Measurements from ENCODE around the gene COG2. TPM values are rescaled to one million over a fixed set of nuclear protein-coding genes. Genes with fewer than 3 reads are reported as not detected.

Gene COG2
- total and polyA plus RNA-seq, 2 of the 13 experiments (the other 11 are each of a cell fraction or from before 2014, with no cell fraction given), result 16.8 to 36.3 TPM

DNA sequence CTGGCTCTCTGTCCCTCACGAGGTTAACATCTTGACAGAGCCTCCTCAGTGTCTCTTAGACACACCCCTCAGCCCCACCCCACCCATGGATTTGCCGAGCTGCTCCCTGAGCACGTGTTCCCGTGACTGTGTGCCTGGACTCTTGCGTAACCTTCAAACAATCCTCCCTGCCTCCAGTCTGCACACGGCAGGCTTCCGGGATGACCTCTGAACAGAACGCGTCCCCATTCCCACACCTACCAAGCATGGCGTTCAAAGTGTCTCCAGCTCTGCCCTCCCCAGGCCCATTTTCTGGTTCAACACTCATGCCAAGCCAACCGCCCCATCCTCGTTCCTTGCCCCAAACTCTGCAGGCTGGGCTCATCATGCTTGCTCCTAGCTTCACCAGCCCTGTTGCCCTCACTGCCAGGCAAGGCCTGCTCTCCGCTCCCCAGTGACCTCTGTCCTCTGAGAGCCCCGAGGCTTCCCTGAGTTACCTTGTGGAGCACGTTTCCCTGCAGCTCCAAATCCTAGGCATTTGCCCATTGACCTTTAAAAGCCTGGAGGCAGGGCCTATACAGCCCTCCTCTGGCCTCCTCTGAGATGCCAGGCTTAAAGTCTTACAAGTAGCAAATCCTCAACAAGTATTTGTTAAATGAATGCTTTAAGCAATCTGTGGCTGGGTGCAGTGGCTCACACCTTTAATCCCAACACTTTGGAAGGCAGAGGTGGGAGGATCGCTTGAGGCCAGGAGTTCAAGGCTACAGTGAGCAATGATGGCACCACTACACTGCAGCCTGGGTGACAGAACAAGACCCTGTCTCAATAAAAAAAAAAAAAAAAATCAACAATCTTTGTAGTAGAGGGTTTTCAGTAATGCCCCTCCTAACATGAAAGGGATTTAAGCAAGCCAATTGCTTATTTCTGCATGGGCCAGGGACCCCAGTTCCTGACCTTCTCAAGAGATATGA is 66.6 kb downstream of the COG2 start (continued):
- TF ChIP-seq KLF9 (CRISPR knock-in tag; IDR thresholded peaks at IDR 0.05; ENCODE audit: low read depth) (peak; percentile 96), CEBPB (IDR thresholded peaks at IDR 0.05; ENCODE audit: borderline replicate concordance, low read depth, low read length) (peak; percentile 99), MNT (IDR thresholded peaks at IDR 0.05) (peak; percentile 93), DNMT3B (CRISPR knock-in tag; conservative IDR thresholded peaks at IDR 0.05) (no peak), GATAD2A (CRISPR knock-in tag; IDR thresholded peaks at IDR 0.05) (peak; percentile 87), PTBP1 (IDR thresholded peaks at IDR 0.05; ENCODE audit: low read depth, low read length, poor library complexity, severe bottlenecking) (no peak), ZSCAN22 (CRISPR knock-in tag; IDR thresholded peaks at IDR 0.05) (no peak), ZNF17 (CRISPR knock-in tag; IDR thresholded peaks at IDR 0.05) (no peak), ZKSCAN1 (IDR thresholded peaks at IDR 0.05; ENCODE audit: low read length) (peak; percentile 55; the same call in 1 of the 2 replicates), MED1 (CRISPR knock-in tag; IDR thresholded peaks at IDR 0.05) (peak; percentile 94), KLF11 (CRISPR knock-in tag; IDR thresholded peaks at IDR 0.05) (peak; percentile 89; the same call in 1 of the 2 replicates), ARID2 (CRISPR knock-in tag; IDR thresholded peaks at IDR 0.05; ENCODE audit: borderline replicate concordance) (no peak), PATZ1 (CRISPR knock-in tag; IDR thresholded peaks at IDR 0.05) (peak; percentile 93), MYNN (CRISPR knock-in tag; IDR thresholded peaks at IDR 0.05; ENCODE audit: low read depth) (no peak; the same call in 1 of the 2 replicates)
- TF ChIP-seq, protein P1, sequence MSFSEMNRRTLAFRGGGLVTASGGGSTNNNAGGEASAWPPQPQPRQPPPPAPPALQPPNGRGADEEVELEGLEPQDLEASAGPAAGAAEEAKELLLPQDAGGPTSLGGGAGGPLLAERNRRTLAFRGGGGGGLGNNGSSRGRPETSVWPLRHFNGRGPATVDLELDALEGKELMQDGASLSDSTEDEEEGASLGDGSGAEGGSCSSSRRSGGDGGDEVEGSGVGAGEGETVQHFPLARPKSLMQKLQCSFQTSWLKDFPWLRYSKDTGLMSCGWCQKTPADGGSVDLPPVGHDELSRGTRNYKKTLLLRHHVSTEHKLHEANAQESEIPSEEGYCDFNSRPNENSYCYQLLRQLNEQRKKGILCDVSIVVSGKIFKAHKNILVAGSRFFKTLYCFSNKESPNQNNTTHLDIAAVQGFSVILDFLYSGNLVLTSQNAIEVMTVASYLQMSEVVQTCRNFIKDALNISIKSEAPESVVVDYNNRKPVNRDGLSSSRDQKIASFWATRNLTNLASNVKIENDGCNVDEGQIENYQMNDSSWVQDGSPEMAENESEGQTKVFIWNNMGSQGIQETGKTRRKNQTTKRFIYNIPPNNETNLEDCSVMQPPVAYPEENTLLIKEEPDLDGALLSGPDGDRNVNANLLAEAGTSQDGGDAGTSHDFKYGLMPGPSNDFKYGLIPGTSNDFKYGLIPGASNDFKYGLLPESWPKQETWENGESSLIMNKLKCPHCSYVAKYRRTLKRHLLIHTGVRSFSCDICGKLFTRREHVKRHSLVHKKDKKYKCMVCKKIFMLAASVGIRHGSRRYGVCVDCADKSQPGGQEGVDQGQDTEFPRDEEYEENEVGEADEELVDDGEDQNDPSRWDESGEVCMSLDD (CRISPR knock-in tag; IDR thresholded peaks at IDR 0.05; ENCODE audit: borderline replicate concordance), result no peak
- TF ChIP-seq, protein P2, sequence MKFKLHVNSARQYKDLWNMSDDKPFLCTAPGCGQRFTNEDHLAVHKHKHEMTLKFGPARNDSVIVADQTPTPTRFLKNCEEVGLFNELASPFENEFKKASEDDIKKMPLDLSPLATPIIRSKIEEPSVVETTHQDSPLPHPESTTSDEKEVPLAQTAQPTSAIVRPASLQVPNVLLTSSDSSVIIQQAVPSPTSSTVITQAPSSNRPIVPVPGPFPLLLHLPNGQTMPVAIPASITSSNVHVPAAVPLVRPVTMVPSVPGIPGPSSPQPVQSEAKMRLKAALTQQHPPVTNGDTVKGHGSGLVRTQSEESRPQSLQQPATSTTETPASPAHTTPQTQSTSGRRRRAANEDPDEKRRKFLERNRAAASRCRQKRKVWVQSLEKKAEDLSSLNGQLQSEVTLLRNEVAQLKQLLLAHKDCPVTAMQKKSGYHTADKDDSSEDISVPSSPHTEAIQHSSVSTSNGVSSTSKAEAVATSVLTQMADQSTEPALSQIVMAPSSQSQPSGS (CRISPR knock-in tag; IDR thresholded peaks at IDR 0.05), result peak; percentile 87; the same call in 1 of the 2 replicates
- TF ChIP-seq, protein P3, sequence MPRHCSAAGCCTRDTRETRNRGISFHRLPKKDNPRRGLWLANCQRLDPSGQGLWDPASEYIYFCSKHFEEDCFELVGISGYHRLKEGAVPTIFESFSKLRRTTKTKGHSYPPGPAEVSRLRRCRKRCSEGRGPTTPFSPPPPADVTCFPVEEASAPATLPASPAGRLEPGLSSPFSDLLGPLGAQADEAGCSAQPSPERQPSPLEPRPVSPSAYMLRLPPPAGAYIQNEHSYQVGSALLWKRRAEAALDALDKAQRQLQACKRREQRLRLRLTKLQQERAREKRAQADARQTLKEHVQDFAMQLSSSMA (CRISPR knock-in tag; IDR thresholded peaks at IDR 0.05), result no peak; the same call in 1 of the 2 replicates
- TF ChIP-seq, protein P4, sequence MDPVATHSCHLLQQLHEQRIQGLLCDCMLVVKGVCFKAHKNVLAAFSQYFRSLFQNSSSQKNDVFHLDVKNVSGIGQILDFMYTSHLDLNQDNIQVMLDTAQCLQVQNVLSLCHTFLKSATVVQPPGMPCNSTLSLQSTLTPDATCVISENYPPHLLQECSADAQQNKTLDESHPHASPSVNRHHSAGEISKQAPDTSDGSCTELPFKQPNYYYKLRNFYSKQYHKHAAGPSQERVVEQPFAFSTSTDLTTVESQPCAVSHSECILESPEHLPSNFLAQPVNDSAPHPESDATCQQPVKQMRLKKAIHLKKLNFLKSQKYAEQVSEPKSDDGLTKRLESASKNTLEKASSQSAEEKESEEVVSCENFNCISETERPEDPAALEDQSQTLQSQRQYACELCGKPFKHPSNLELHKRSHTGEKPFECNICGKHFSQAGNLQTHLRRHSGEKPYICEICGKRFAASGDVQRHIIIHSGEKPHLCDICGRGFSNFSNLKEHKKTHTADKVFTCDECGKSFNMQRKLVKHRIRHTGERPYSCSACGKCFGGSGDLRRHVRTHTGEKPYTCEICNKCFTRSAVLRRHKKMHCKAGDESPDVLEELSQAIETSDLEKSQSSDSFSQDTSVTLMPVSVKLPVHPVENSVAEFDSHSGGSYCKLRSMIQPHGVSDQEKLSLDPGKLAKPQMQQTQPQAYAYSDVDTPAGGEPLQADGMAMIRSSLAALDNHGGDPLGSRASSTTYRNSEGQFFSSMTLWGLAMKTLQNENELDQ (CRISPR knock-in tag; IDR thresholded peaks at IDR 0.05; ENCODE audit: borderline replicate concordance), result no peak
